Skeletal muscle satellite cell (primary cell): ENCODE measurements around the gene HNRNPUL1.

Experiments
- H3K27me3 ChIP-seq: 2 replicates; pipeline ENCODE4 v1.7.0; 2013; ENCODE audit warnings: low read length; ENCODE audit not compliant: control insufficient read depth, insufficient read depth
- H3K36me3 ChIP-seq: 2 replicates; pipeline ENCODE4 v1.7.0; 2013; ENCODE audit warnings: mild to moderate bottlenecking, control low read depth, low read length; ENCODE audit not compliant: insufficient read depth
- H3K4me1 ChIP-seq: 2 replicates; pipeline ENCODE4 v1.7.0; 2013; ENCODE audit warnings: low read length; ENCODE audit not compliant: control insufficient read depth, insufficient read depth
- H3K4me2 ChIP-seq: 2 replicates; pipeline ENCODE4 v1.7.0; 2013; ENCODE audit warnings: mild to moderate bottlenecking, low read length
- H3K4me3 ChIP-seq: 2 replicates; pipeline ENCODE4 v1.7.0; 2013; ENCODE audit warnings: low read length
- H3K9ac ChIP-seq: 2 replicates; pipeline ENCODE4 v1.7.0; 2013; ENCODE audit warnings: mild to moderate bottlenecking, low read depth, low read length, moderate library complexity
- H3K9me3 ChIP-seq: replicated peaks from 2 replicates; pipeline ENCODE4 v1.7.0; 2013; ENCODE audit warnings: mild to moderate bottlenecking, control low read depth, low read length

Gene HNRNPUL1

DNA sequence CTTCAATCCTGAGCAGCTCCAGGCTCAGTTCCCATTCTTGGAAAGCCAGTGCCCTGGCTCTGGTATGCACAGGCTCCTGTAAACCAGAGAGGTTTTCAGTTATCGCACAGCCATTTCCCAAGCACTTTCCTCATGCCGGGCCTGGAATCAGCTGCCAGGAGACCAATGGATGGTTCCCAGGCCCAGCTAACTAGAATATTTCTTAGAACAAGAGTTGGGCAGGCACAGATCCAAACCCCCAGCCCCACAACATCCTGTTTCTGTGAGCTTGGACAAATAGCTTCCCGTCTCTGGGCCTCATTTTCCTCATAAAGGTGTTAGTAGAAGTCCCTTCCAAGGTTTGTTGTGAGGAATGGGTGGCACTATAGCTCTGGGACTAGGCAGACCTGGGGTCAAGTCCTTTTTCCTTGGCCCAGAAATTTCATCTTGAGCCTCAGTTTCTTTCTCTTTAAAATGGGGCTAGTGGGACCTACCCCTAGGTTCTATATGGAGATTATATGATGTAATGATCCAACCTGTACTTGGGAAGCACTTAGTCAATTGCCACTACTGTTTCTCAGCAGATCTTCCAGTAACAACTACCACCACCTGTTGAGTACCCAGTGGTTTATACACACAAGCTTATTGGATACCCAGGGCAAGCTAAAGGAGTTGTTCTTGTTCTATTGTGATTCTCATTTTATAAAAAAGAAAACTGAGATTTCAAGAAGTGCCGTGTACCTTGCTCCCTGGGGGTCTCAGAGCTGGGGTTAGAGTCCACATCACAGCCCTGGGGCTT is 40.7 kb downstream of the HNRNPUL1 start:
- Histone ChIP-seq H3K9ac (no peak overlapping the region), H3K4me2 (no peak overlapping the region), H3K27me3 (no peaks in the 10 kb centered on the region), H3K36me3 (peaks cover 81% of the 10 kb centered on the region), H3K9me3 (no peaks in the 10 kb centered on the region), H3K4me1 (peaks cover 17% of the 10 kb centered on the region), H3K4me3 (no peak overlapping the region)

DNA sequence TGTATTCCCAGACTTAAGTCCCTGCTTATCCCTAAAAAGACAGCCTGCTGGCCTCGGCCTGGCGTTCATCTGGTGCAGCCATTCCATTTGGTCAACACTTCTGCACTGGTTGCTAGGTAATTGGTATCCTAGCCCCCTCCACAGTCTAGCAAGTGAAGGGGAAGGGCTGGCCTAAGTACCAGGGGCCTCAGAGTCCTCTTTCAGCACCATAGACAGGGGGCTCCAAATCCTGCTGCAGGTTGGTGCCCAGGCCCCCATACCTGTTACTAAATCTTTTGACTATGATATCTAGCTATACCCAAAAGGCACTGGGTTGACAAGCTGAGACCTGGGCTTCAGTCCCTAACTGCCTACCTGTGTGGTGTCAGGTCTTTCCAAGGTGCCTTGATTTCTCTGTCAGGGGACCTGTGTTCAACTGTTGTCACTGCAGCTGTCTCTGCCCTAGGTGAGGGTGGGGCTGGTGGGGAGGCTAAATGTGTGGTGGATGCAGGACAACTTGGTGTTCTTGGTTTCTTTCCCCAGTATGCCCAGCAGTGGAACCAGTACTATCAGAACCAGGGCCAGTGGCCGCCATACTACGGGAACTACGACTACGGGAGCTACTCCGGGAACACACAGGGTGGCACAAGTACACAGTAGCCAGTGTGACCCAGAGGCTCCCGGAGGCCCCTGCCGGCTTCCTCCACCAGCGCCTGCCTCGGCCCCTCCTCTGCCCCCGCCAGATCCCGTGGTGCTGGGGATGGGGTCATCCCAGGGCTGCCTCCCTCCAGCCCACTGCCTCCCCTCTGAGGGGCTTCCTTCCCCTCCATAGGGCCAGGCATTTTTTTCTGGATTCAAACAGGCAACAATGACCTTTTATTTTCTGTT is 42.0 kb downstream of the HNRNPUL1 start:
- no peaks in the 10 kb centered on the region for H3K9me3 ChIP-seq
- peaks cover 68% of the 10 kb centered on the region for H3K36me3 ChIP-seq
- no peak overlapping the region for H3K4me3 ChIP-seq
- no peaks in the 10 kb centered on the region for H3K27me3 ChIP-seq
- no peak overlapping the region for H3K9ac ChIP-seq
- peaks cover 17% of the 10 kb centered on the region for H3K4me1 ChIP-seq
- no peak overlapping the region for H3K4me2 ChIP-seq

- Histone ChIP-seq H3K27me3 (no peaks in the 10 kb centered on the region), H3K9ac (no peak overlapping the region)
Observed at GRCh38 chr19:41307090-41307875, 43.1 kb downstream of the HNRNPUL1 start.

GRCh38 chr19:41307954-41308449 is 43.8 kb downstream of the HNRNPUL1 start:
- Histone ChIP-seq H3K4me3 (no peak overlapping the region), H3K4me2 (no peak overlapping the region), H3K36me3 (peaks cover 60% of the 10 kb centered on the region), H3K27me3 (no peaks in the 10 kb centered on the region), H3K4me1 (peaks cover 24% of the 10 kb centered on the region), H3K9me3 (no peaks in the 10 kb centered on the region), H3K9ac (peak overlapping the region; percentile 49)

More at GRCh38 chr19:41307090-41307875, 43.1 kb downstream of the HNRNPUL1 start:
- Histone ChIP-seq H3K36me3 (peaks cover 60% of the 10 kb centered on the region), H3K4me3 (no peak overlapping the region), H3K9me3 (no peaks in the 10 kb centered on the region), H3K4me1 (peaks cover 24% of the 10 kb centered on the region), H3K4me2 (no peak overlapping the region)

DNA sequence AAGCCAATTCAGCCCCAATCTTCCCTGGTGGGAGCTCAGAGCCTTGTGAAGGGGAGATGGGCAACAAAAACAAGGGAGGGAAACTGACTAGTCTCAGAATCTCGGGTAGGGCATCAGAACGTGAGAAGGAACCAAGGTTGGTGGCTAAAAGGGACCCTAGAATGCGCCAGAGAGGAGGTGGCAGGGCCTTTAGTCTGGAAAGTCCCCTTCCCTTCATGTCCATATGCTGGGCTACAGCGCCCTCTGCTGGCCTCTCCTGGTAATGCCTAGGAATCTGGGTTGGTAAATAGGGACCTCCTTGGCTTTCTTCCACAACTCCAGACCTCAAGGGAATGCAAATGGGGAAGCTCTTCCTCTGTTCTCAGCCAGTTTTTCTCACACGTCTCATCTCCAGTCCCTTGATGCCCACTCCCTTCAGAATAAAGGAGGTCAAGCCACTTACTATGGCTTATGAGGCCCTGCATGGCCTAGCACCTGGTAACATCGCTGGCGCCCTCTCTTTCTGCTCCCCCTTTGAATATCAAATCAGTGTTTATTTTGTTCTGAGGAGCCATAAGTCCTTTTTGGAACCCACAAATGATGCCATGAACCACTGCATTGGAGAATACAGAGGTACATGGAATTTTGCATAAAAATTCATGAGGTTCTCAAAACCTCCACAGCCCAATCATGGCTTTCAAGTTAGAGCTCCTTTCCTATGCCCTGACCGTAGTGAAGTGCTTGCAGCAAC is 44.4 kb downstream of the HNRNPUL1 start:
- no peaks in the 10 kb centered on the region for H3K9me3 ChIP-seq
- peak overlapping the region; percentile 79 for H3K4me3 ChIP-seq
- H3K27me3 ChIP-seq: no peaks in the 10 kb centered on the region
- H3K4me2 ChIP-seq: peak overlapping the region; percentile 91
- peaks cover 24% of the 10 kb centered on the region for H3K4me1 ChIP-seq
- H3K9ac ChIP-seq: peak overlapping the region; percentile 95
- peaks cover 60% of the 10 kb centered on the region for H3K36me3 ChIP-seq

DNA sequence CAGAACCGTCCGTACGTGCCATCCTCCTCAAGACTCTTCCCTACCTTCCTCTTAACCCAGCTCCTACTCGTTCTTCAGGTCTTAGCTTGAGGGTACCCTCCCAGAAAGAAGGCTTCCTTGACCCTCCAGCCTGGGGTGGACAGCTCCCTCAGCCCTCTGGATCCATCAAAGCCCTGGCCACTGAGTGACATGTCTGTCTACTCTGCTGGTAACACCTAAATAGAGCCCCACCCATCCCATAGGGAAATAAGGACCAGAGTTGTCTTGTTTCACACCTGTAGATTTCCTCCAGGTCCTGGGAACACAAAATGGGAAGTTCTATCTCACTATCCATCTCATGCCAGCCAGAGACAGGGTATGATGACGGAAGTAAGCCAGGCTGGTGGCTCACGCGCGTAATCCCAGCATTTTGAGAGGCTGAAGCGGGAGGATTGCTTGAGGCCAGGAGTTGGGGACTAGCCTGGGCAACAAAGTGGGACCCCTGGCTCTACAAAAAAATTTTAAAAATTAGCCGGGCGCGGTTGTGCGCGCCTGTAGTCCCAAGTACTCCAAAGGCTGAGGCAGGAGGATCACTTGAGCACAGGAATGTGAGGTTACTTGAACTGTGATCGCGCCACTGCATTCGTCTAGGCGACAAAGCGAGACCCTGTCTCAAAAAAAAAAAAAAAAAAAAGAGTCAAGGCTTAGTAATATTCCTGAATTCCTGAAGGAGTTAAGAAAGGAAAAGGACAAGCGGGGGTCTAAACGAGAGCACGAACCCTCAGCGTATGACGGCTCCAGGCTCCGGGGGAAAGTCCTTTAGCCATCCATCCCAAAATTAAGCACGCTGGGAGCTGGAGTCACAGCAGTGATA is 45.2 kb downstream of the HNRNPUL1 start:
- peaks cover 24% of the 10 kb centered on the region for H3K4me1 ChIP-seq

DNA sequence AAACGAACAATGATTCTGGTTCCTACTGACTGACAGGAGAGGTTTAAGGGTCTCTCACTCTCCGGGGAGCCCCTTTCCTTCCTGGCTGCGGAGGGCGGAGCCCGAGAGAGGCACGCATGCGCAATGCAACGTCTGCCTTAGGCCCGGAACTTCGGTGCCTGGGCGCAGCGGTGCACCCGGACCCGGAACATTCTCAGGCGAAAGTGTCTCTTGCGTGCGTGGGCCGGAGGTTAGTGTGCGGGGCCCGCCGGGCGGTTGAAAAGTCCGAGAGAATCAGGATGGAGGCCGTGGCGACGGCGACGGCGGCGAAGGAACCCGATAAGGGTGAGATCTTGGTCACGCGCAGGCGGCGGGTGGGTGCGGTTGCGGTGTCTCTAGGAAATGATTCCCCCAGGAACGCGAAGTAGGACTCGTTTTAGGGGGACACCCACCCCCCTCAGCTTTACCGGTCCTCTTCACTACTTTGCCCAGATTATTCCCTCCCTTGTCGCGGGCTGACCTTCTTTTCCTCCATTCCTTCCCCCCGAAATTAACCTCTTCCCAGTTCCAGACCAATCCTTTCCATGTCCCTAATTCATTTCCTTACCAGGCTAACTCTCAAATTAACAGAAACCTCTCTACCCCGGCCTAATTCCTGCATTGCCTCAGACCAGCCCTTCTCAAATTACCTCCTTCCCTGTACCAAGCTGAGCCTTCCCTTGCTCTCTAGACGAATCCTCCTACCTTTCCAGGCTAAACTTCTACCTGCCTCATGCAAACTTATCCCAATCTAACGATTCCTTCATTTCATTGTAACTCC is 46.1 kb downstream of the HNRNPUL1 start, which contains the start of gene CCDC97:
TSS of gene CCDC97 (plus strand) at position 140 of the 799 bp plus-strand sequence. CDS start at position 279, 139 bp downstream.
- Histone ChIP-seq H3K9ac (peak within 1 kb of the TSS; percentile 95), H3K4me1 (peaks cover 24% of the 10 kb centered on the region), H3K9me3 (no peaks in the 10 kb centered on the region), H3K4me2 (peak within 1 kb of the TSS; percentile 91), H3K27me3 (no peaks in the 10 kb centered on the region), H3K36me3 (peaks cover 47% of the 10 kb centered on the region), H3K4me3 (peak within 1 kb of the TSS; percentile 79)

More for the DNA sequence above, 45.2 kb downstream of the HNRNPUL1 start:
- Histone ChIP-seq H3K4me2 (peak overlapping the region; percentile 91), H3K9ac (peak overlapping the region; percentile 95), H3K27me3 (no peaks in the 10 kb centered on the region), H3K9me3 (no peaks in the 10 kb centered on the region), H3K36me3 (peaks cover 55% of the 10 kb centered on the region), H3K4me3 (peak overlapping the region; percentile 79)

GRCh38 chr19:41311072-41311471 is 46.9 kb downstream of the HNRNPUL1 start:
- Histone ChIP-seq H3K9ac (peak overlapping the region; percentile 95), H3K4me1 (peaks cover 24% of the 10 kb centered on the region), H3K4me2 (peak overlapping the region; percentile 91), H3K27me3 (no peaks in the 10 kb centered on the region), H3K4me3 (peak overlapping the region; percentile 79), H3K9me3 (no peaks in the 10 kb centered on the region), H3K36me3 (peaks cover 45% of the 10 kb centered on the region)

- H3K27me3 ChIP-seq: no peaks in the 10 kb centered on the region
- peaks cover 24% of the 10 kb centered on the region for H3K4me1 ChIP-seq
- peak overlapping the region; percentile 91 for H3K4me2 ChIP-seq
- no peak overlapping the region for H3K9ac ChIP-seq
- no peaks in the 10 kb centered on the region for H3K9me3 ChIP-seq
- H3K36me3 ChIP-seq: peaks cover 45% of the 10 kb centered on the region
- peak overlapping the region; percentile 79 for H3K4me3 ChIP-seq
Observed at GRCh38 chr19:41311613-41312012, 47.4 kb downstream of the HNRNPUL1 start.
